Prostate gland (tissue), 2 donors: ENCODE results near the gene MEX3D.

Experiments used
- POLR2A ChIP-seq: fragments of 450-650 bp; IDR thresholded peaks from one replicate; pipeline ENCODE4 v1.6.1; 2016; ENCODE audit warnings: antibody characterized with exemption, mild to moderate bottlenecking
- POLR2AphosphoS5 ChIP-seq: sonication (generic); formaldehyde crosslinking; IDR thresholded peaks from one replicate; pipeline ENCODE4 v1.6.1; 2017; ENCODE audit warnings: antibody characterized with exemption
- TF ChIP-seq, protein P1 (sequence below), 4 experiments: fragments of 200-600 bp in 2 of 4; fragments of 450-650 bp in 2 of 4; sonication (generic) in 2 of 4; IDR thresholded peaks; 1 replicate in 3 of 4; 2 replicates in 1 of 4; pipeline ENCODE4 v1.5.1; 2016 to 2019; ENCODE audit warnings: antibody characterized with exemption in 4 of 4, mild to moderate bottlenecking in 2 of 4, moderate library complexity in 2 of 4

DNA sequence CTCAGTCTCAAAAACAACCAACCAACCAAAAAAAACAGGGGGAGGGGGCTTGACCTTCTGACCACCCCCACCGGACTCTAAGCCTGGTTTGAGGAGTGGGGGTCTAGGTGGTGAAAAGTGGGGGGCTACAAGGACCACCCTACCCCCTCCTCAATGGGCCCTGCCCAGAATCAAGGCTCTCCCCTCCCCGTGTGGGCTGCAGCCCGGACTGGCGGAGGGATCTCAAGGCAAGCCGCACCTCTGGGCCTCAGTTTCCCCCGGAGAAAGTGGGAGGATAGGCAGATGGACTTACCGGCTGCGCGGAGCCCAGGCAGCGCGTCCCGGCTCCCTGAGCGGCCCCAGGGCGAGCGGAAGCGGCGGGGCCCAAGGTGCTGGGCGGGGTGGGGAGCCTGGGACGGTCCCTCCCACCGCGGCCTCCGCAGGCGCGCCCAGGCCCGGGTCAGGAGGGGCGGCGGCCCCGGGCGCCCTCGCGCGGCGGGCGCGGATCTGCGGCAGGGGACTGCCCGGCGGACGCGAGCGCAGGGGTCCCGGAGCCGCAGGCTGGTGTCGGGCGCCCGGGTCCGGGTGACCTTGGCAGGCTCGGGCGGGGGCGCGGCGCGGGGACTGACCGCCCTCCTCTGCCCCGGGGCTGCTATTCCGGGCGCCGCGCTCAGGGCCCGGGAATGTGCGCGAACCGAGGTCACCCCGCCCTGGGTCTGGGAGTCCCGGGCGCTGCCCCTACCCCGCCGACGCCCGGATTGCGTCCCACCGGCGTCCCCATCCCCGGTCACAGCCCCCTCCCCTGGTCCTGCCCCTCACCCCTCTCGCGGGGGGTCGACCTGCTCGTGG lies 55.2 kb downstream of the MEX3D start, which contains the start of gene ADAMTSL5:
- TF ChIP-seq, protein P1, sequence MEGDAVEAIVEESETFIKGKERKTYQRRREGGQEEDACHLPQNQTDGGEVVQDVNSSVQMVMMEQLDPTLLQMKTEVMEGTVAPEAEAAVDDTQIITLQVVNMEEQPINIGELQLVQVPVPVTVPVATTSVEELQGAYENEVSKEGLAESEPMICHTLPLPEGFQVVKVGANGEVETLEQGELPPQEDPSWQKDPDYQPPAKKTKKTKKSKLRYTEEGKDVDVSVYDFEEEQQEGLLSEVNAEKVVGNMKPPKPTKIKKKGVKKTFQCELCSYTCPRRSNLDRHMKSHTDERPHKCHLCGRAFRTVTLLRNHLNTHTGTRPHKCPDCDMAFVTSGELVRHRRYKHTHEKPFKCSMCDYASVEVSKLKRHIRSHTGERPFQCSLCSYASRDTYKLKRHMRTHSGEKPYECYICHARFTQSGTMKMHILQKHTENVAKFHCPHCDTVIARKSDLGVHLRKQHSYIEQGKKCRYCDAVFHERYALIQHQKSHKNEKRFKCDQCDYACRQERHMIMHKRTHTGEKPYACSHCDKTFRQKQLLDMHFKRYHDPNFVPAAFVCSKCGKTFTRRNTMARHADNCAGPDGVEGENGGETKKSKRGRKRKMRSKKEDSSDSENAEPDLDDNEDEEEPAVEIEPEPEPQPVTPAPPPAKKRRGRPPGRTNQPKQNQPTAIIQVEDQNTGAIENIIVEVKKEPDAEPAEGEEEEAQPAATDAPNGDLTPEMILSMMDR (IDR thresholded peaks at IDR 0.05), result peak in 1 of 4 experiments; percentile 45
- TF ChIP-seq POLR2AphosphoS5 (no peak), POLR2A (no peak)
